ENCODE results near the gene ST8SIA6.
"Not testable (repeated sequence)": the region's sequence is repeated elsewhere in the genome, so short reads cannot be mapped to it uniquely, and the experiment has no call there.

ST8SIA6 gene

GRCh38 chr10:17403161-17403560 lies 51.2 kb downstream of the ST8SIA6 start:
- H3K9ac ChIP-seq (ENCODE audit: low read length) = no peak overlapping the region
- no peaks in the 10 kb centered on the region for H3K4me1 ChIP-seq (ENCODE audit: insufficient read depth, low read length)
- no peaks in the 10 kb centered on the region for H3K27me3 ChIP-seq (ENCODE audit: control insufficient read depth in 1 of 2, insufficient read depth in 2 of 2, low read length in 2 of 2)
- H3K27ac ChIP-seq (ENCODE audit: low read depth, low read length) = no peak overlapping the region
- H3K36me3 ChIP-seq (ENCODE audit: insufficient read depth, low read length) = no peaks in the 10 kb centered on the region
- no peaks in the 10 kb centered on the region for H3K9me3 ChIP-seq (ENCODE audit: low read length)
- no peak overlapping the region for H3K4me3 ChIP-seq (ENCODE audit: low read depth in 1 of 2, low read length in 2 of 2)

GRCh38 chr10:17402040-17402439 lies 52.4 kb downstream of the ST8SIA6 start:
- H3K36me3 ChIP-seq (ENCODE audit: insufficient read depth, low read length); H3K9me3 ChIP-seq (ENCODE audit: low read length); H3K4me1 ChIP-seq (ENCODE audit: insufficient read depth, low read length); H3K27me3 ChIP-seq (ENCODE audit: control insufficient read depth in 1 of 2, insufficient read depth in 2 of 2, low read length in 2 of 2); H3K9ac ChIP-seq (ENCODE audit: low read length); H3K4me3 ChIP-seq (ENCODE audit: low read depth in 1 of 2, low read length in 2 of 2); H3K27ac ChIP-seq (ENCODE audit: low read depth, low read length): not testable (repeated sequence)

GRCh38 chr10:17396004-17396403 lies 58.4 kb downstream of the ST8SIA6 start:
- no peak overlapping the region for H3K27ac ChIP-seq (ENCODE audit: low read depth, low read length)
- no peaks in the 10 kb centered on the region for H3K36me3 ChIP-seq (ENCODE audit: insufficient read depth, low read length)
- H3K9ac ChIP-seq (ENCODE audit: low read length) = no peak overlapping the region
- no peaks in the 10 kb centered on the region for H3K9me3 ChIP-seq (ENCODE audit: low read length)
- no peaks in the 10 kb centered on the region for H3K4me1 ChIP-seq (ENCODE audit: insufficient read depth, low read length)
- H3K27me3 ChIP-seq (ENCODE audit: control insufficient read depth in 1 of 2, insufficient read depth in 2 of 2, low read length in 2 of 2) = no peaks in the 10 kb centered on the region
- no peak overlapping the region for H3K4me3 ChIP-seq (ENCODE audit: low read depth in 1 of 2, low read length in 2 of 2)

GRCh38 chr10:17394854-17395253 lies 59.5 kb downstream of the ST8SIA6 start:
- H3K9me3 ChIP-seq (ENCODE audit: low read length) = no peaks in the 10 kb centered on the region
- no peaks in the 10 kb centered on the region for H3K27me3 ChIP-seq (ENCODE audit: control insufficient read depth in 1 of 2, insufficient read depth in 2 of 2, low read length in 2 of 2)
- no peaks in the 10 kb centered on the region for H3K36me3 ChIP-seq (ENCODE audit: insufficient read depth, low read length)
- H3K4me3 ChIP-seq (ENCODE audit: low read depth in 1 of 2, low read length in 2 of 2) = no peak overlapping the region
- no peak overlapping the region for H3K9ac ChIP-seq (ENCODE audit: low read length)
- no peaks in the 10 kb centered on the region for H3K4me1 ChIP-seq (ENCODE audit: insufficient read depth, low read length)
- no peak overlapping the region for H3K27ac ChIP-seq (ENCODE audit: low read depth, low read length)

- Histone ChIP-seq H3K9ac (ENCODE audit: low read length) (no peak overlapping the region), H3K27me3 (ENCODE audit: control insufficient read depth in 1 of 2, insufficient read depth in 2 of 2, low read length in 2 of 2) (no peaks in the 10 kb centered on the region), H3K9me3 (ENCODE audit: low read length) (no peaks in the 10 kb centered on the region), H3K36me3 (ENCODE audit: insufficient read depth, low read length) (no peaks in the 10 kb centered on the region), H3K27ac (ENCODE audit: low read depth, low read length) (no peak overlapping the region), H3K4me3 (ENCODE audit: low read depth in 1 of 2, low read length in 2 of 2) (no peak overlapping the region), H3K4me1 (ENCODE audit: insufficient read depth, low read length) (no peaks in the 10 kb centered on the region)
These were observed 66.4 kb downstream of the ST8SIA6 start for GRCh38 chr10:17387861-17388503.

GRCh38 chr10:17386616-17387075 lies 67.7 kb downstream of the ST8SIA6 start:
- Histone ChIP-seq H3K36me3 (ENCODE audit: insufficient read depth, low read length) (no peaks in the 10 kb centered on the region), H3K9me3 (ENCODE audit: low read length) (no peaks in the 10 kb centered on the region), H3K27me3 (ENCODE audit: control insufficient read depth in 1 of 2, insufficient read depth in 2 of 2, low read length in 2 of 2) (no peaks in the 10 kb centered on the region), H3K4me3 (ENCODE audit: low read depth in 1 of 2, low read length in 2 of 2) (no peak overlapping the region), H3K9ac (ENCODE audit: low read length) (no peak overlapping the region), H3K4me1 (ENCODE audit: insufficient read depth, low read length) (no peaks in the 10 kb centered on the region), H3K27ac (ENCODE audit: low read depth, low read length) (no peak overlapping the region)

- H3K4me3 ChIP-seq (ENCODE audit: low read depth in 1 of 2, low read length in 2 of 2) = no peak overlapping the region
- no peaks in the 10 kb centered on the region for H3K4me1 ChIP-seq (ENCODE audit: insufficient read depth, low read length)
- no peaks in the 10 kb centered on the region for H3K36me3 ChIP-seq (ENCODE audit: insufficient read depth, low read length)
- H3K27ac ChIP-seq (ENCODE audit: low read depth, low read length) = no peak overlapping the region
- no peaks in the 10 kb centered on the region for H3K27me3 ChIP-seq (ENCODE audit: control insufficient read depth in 1 of 2, insufficient read depth in 2 of 2, low read length in 2 of 2)
- no peak overlapping the region for H3K9ac ChIP-seq (ENCODE audit: low read length)
- no peaks in the 10 kb centered on the region for H3K9me3 ChIP-seq (ENCODE audit: low read length)
These were observed 68.4 kb downstream of the ST8SIA6 start for GRCh38 chr10:17386021-17386420.

GRCh38 chr10:17385066-17385465 lies 69.3 kb downstream of the ST8SIA6 start:
- H3K9ac ChIP-seq (ENCODE audit: low read length) = no peak overlapping the region
- no peak overlapping the region for H3K4me3 ChIP-seq (ENCODE audit: low read depth in 1 of 2, low read length in 2 of 2)
- no peaks in the 10 kb centered on the region for H3K36me3 ChIP-seq (ENCODE audit: insufficient read depth, low read length)
- H3K27me3 ChIP-seq (ENCODE audit: control insufficient read depth in 1 of 2, insufficient read depth in 2 of 2, low read length in 2 of 2) = no peaks in the 10 kb centered on the region
- H3K9me3 ChIP-seq (ENCODE audit: low read length) = no peaks in the 10 kb centered on the region
- no peaks in the 10 kb centered on the region for H3K4me1 ChIP-seq (ENCODE audit: insufficient read depth, low read length)
- no peak overlapping the region for H3K27ac ChIP-seq (ENCODE audit: low read depth, low read length)

GRCh38 chr10:17383801-17384555 lies 70.4 kb downstream of the ST8SIA6 start:
- H3K4me3 ChIP-seq (ENCODE audit: low read depth in 1 of 2, low read length in 2 of 2) = no peak overlapping the region
- no peaks in the 10 kb centered on the region for H3K27me3 ChIP-seq (ENCODE audit: control insufficient read depth in 1 of 2, insufficient read depth in 2 of 2, low read length in 2 of 2)
- no peaks in the 10 kb centered on the region for H3K4me1 ChIP-seq (ENCODE audit: insufficient read depth, low read length)
- H3K9ac ChIP-seq (ENCODE audit: low read length) = no peak overlapping the region
- no peak overlapping the region for H3K27ac ChIP-seq (ENCODE audit: low read depth, low read length)
- no peaks in the 10 kb centered on the region for H3K36me3 ChIP-seq (ENCODE audit: insufficient read depth, low read length)
- H3K9me3 ChIP-seq (ENCODE audit: low read length) = no peaks in the 10 kb centered on the region

- Histone ChIP-seq H3K27ac (ENCODE audit: low read depth, low read length) (no peak overlapping the region), H3K27me3 (ENCODE audit: control insufficient read depth in 1 of 2, insufficient read depth in 2 of 2, low read length in 2 of 2) (no peaks in the 10 kb centered on the region), H3K9ac (ENCODE audit: low read length) (no peak overlapping the region), H3K36me3 (ENCODE audit: insufficient read depth, low read length) (no peaks in the 10 kb centered on the region), H3K9me3 (ENCODE audit: low read length) (no peaks in the 10 kb centered on the region), H3K4me3 (ENCODE audit: low read depth in 1 of 2, low read length in 2 of 2) (no peak overlapping the region), H3K4me1 (ENCODE audit: insufficient read depth, low read length) (no peaks in the 10 kb centered on the region)
These were observed 72.8 kb downstream of the ST8SIA6 start for GRCh38 chr10:17381502-17382142.

GRCh38 chr10:17380888-17381287 lies 73.5 kb downstream of the ST8SIA6 start:
- Histone ChIP-seq H3K9ac (ENCODE audit: low read length) (no peak overlapping the region), H3K4me3 (ENCODE audit: low read depth in 1 of 2, low read length in 2 of 2) (no peak overlapping the region), H3K27me3 (ENCODE audit: control insufficient read depth in 1 of 2, insufficient read depth in 2 of 2, low read length in 2 of 2) (no peaks in the 10 kb centered on the region), H3K9me3 (ENCODE audit: low read length) (no peaks in the 10 kb centered on the region), H3K36me3 (ENCODE audit: insufficient read depth, low read length) (no peaks in the 10 kb centered on the region), H3K4me1 (ENCODE audit: insufficient read depth, low read length) (no peaks in the 10 kb centered on the region), H3K27ac (ENCODE audit: low read depth, low read length) (no peak overlapping the region)

Measured in muscle layer of colon (tissue), 2 donors.